Measurements from ENCODE around the gene SLC9A3. TPM values are rescaled to one million over a fixed set of nuclear protein-coding genes. Genes with fewer than 3 reads are reported as not detected.

The SLC9A3 gene
- polyA plus RNA-seq, 3 donors, result 0.31 to 0.42 (median 0.36) TPM

DNA sequence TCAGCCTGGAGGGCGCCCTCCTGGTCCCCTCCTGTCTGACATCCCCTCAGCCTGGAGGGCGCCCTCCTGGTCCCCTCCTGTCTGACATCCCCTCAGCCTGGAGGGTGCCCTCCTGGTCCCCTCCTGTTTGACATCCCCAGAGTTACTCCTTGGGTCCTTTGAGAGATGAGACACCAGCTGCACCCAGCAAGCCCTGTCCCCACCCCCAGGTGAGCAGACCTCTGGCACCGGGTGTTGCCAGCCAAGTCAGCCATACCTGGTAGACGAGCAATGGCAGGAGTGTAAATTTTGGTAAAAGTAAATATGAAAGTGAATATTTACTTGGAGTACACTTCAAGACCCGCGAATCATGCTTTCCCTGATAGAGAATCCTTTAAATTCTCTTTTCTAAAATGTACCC, 55.8 kb downstream of the SLC9A3 start:
- Histone ChIP-seq H2AFZ (ENCODE audit: insufficient read depth, low read depth, low read length, poor library complexity, severe bottlenecking) (no peak overlapping the region), H3K4me2 (replicated peaks; ENCODE audit: extremely low read depth, low read length, poor library complexity, severe bottlenecking) (no peak overlapping the region), H3K9ac (ENCODE audit: insufficient read depth, low read length, poor library complexity, severe bottlenecking) (no peak overlapping the region), H4K20me1 (ENCODE audit: insufficient read depth, low read length) (peaks cover 11% of the 10 kb centered on the region), H3K4me3 (replicated peaks in 1 of 3; ENCODE audit: low read depth in 2 of 3, low read length in 3 of 3) (no peak overlapping the region), H3K36me3 (replicated peaks in 1 of 2; ENCODE audit: control insufficient read depth in 1 of 2, insufficient read depth in 2 of 2, low read length in 2 of 2) (peaks cover 38 to 39% of the 10 kb centered on the region in 2 donors), H3K27ac (ENCODE audit: low read depth in 1 of 2, low read length in 2 of 2) (no peak overlapping the region), H3K27me3 (ENCODE audit: control insufficient read depth in 2 of 2, insufficient read depth in 2 of 2, low read length in 2 of 2) (no peaks in the 10 kb centered on the region), H3K79me2 (ENCODE audit: insufficient read depth, low read length) (no peaks in the 10 kb centered on the region), H3K4me1 (ENCODE audit: control insufficient read depth in 1 of 2, insufficient read depth in 2 of 2, low read length in 2 of 2) (peaks cover 11 to 21% of the 10 kb centered on the region in 2 donors), H3K9me3 (replicated peaks in 1 of 2; ENCODE audit: control insufficient read depth in 1 of 2, insufficient read depth in 1 of 2, low read length in 2 of 2) (no peaks in the 10 kb centered on the region)
- Mint-ChIP-seq H3K36me3 (peaks cover 39 to 48% of the 10 kb centered on the region in 2 donors), H3K27ac (no peak overlapping the region), H3K27me3 (ENCODE audit: low read depth in 3 of 3) (peaks cover 0 to 2% (median 0%) of the 10 kb centered on the region in 3 donors), H3K9me3 (no peaks in the 10 kb centered on the region), H3K4me1 (peaks cover 11% of the 10 kb centered on the region), H3K4me3 (no peak overlapping the region)
- DNase-seq, result no peak
- TF ChIP-seq, protein P1, sequence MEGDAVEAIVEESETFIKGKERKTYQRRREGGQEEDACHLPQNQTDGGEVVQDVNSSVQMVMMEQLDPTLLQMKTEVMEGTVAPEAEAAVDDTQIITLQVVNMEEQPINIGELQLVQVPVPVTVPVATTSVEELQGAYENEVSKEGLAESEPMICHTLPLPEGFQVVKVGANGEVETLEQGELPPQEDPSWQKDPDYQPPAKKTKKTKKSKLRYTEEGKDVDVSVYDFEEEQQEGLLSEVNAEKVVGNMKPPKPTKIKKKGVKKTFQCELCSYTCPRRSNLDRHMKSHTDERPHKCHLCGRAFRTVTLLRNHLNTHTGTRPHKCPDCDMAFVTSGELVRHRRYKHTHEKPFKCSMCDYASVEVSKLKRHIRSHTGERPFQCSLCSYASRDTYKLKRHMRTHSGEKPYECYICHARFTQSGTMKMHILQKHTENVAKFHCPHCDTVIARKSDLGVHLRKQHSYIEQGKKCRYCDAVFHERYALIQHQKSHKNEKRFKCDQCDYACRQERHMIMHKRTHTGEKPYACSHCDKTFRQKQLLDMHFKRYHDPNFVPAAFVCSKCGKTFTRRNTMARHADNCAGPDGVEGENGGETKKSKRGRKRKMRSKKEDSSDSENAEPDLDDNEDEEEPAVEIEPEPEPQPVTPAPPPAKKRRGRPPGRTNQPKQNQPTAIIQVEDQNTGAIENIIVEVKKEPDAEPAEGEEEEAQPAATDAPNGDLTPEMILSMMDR (IDR thresholded peaks at IDR 0.05), result no peak
- intact Hi-C loops (cut with micrococcal nuclease), result no loop called here
- WGBS (ENCODE audit: insufficient coverage), result no CpG with 5 or more reads among the region's 6 CpGs

DNA sequence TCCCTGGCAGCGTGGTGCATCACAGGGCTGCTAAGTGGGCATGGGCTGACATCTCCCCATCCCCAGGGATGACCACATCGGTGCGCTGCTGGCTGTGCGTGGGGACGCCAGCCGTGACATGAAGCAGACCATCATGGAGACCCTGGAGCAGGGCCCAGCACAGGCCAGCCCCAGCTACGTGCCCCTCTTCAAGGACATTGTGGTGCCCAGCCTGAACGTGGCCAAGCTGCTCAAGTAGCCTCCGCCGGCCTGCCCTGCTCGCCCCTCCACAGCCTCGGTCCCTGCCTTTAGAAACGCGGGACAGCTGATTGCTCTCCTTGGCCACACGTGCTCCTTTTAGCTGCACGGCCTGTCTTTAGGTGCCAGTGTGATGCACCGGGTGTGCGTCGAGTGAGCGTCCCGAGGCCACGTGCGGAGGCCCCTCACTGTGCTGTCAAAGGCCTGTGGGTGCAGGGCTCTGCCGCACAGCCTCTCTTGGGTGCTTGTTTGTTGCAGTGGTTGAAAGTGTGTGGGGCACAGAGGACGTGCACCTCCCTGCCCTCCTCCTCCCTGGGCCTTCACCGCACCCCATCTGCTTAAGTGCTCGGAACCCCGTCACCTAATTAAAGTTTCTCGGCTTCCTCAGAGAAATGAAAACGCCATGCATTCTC, 57.5 kb downstream of the SLC9A3 start:
- Mint-ChIP-seq H3K27ac (no peak overlapping the region), H3K4me3 (no peak overlapping the region), H3K9me3 (no peaks in the 10 kb centered on the region), H3K4me1 (peaks cover 7% of the 10 kb centered on the region), H3K27me3 (ENCODE audit: low read depth in 3 of 3) (no peaks in the 10 kb centered on the region), H3K36me3 (peaks cover 52 to 64% of the 10 kb centered on the region in 2 donors)
- no peak overlapping the region for H2AFZ ChIP-seq (ENCODE audit: insufficient read depth, low read depth, low read length, poor library complexity, severe bottlenecking)
- no peak overlapping the region for H3K27ac ChIP-seq (ENCODE audit: low read depth in 1 of 2, low read length in 2 of 2)
- H3K27me3 ChIP-seq (ENCODE audit: control insufficient read depth in 2 of 2, insufficient read depth in 2 of 2, low read length in 2 of 2), result no peaks in the 10 kb centered on the region
- 96% methylated on average over 22 of the region's 30 CpGs for WGBS (ENCODE audit: insufficient coverage)
- peaks cover 1 to 9% of the 10 kb centered on the region in 2 donors for H3K4me1 ChIP-seq (ENCODE audit: control insufficient read depth in 1 of 2, insufficient read depth in 2 of 2, low read length in 2 of 2)
- no peak overlapping the region for H3K4me2 ChIP-seq (replicated peaks; ENCODE audit: extremely low read depth, low read length, poor library complexity, severe bottlenecking)
- H3K9ac ChIP-seq (ENCODE audit: insufficient read depth, low read length, poor library complexity, severe bottlenecking), result no peak overlapping the region
- H3K79me2 ChIP-seq (ENCODE audit: insufficient read depth, low read length), result no peaks in the 10 kb centered on the region
- H3K36me3 ChIP-seq (replicated peaks in 1 of 2; ENCODE audit: control insufficient read depth in 1 of 2, insufficient read depth in 2 of 2, low read length in 2 of 2), result peaks cover 54% of the 10 kb centered on the region in 2 donors
- no peak for DNase-seq
- no peak overlapping the region for H3K4me3 ChIP-seq (replicated peaks in 1 of 3; ENCODE audit: low read depth in 2 of 3, low read length in 3 of 3)
- TF ChIP-seq, protein P1 (IDR thresholded peaks at IDR 0.05), result no peak
- H4K20me1 ChIP-seq (ENCODE audit: insufficient read depth, low read length), result peaks cover 6% of the 10 kb centered on the region
- no peaks in the 10 kb centered on the region for H3K9me3 ChIP-seq (replicated peaks in 1 of 2; ENCODE audit: control insufficient read depth in 1 of 2, insufficient read depth in 1 of 2, low read length in 2 of 2)
- intact Hi-C loops (cut with micrococcal nuclease), result no loop called here
